Keratinocyte (primary cell): ENCODE measurements around the gene SH2D3C.

Experiments used
- CTCF ChIP-seq, 3 experiments: IDR thresholded peaks in 1 of 3; conservative IDR thresholded peaks in 1 of 3; optimal IDR thresholded peaks in 1 of 3; 2 replicates in 2 of 3; 3 replicates in 1 of 3; pipeline versions ENCODE3 to v1.5.1; 2011; ENCODE audit warnings: low read length in 3 of 3, mild to moderate bottlenecking in 3 of 3, moderate library complexity in 2 of 3, control low read depth in 1 of 3, inconsistent platforms in 1 of 3; ENCODE audit not compliant: insufficient read depth in 2 of 3; ENCODE audit errors: extremely low read depth in 1 of 3
- EZH2 ChIP-seq: IDR thresholded peaks from one replicate; pipeline ENCODE4 v1.6.1; 2012; ENCODE audit warnings: inconsistent platforms, mild to moderate bottlenecking, low read length, moderate library complexity

- TF ChIP-seq EZH2 (no peak), CTCF (optimal IDR thresholded peaks at IDR 0.05 in 1 of 3, IDR thresholded peaks at IDR 0.05 in 1 of 3, conservative IDR thresholded peaks at IDR 0.05 in 1 of 3; ENCODE audit: extremely low read depth in 1 of 3, insufficient read depth in 2 of 3, low read length in 3 of 3) (no peak)
Observed at GRCh38 chr9:127771570-127772189, 6.8 kb downstream of the SH2D3C start.
